ENCODE data around the gene HTR3D. TPM values are rescaled to one million over a fixed set of nuclear protein-coding genes. Genes with fewer than 3 reads are reported as not detected.

HTR3D gene
- total and polyA plus RNA-seq, 2 of the 13 experiments (the other 11 are each of a cell fraction or from before 2014, with no cell fraction given): not detected

GRCh38 chr3:184017672-184018423, 13.7 kb upstream of the HTR3D start, which contains the start of gene ABCC5:
Gene ABCC5 (minus strand): TSS chr3:184017884. CDS start chr3:184014392, 3,492 bp downstream.
- H3K36me3 ChIP-seq (replicated peaks in 1 of 2; ENCODE audit: control insufficient read depth in 1 of 2, insufficient read depth in 2 of 2, low read length in 2 of 2): no peaks in the 10 kb centered on the region; a peak in 1 of 5 replicates
- no TSS peak for BruUV-seq (replicated peaks)
- no peaks in the 10 kb centered on the region for H3K9me3 ChIP-seq (ENCODE audit: low read length)
- H3K79me2 ChIP-seq (ENCODE audit: insufficient read depth, low read length): no peaks in the 10 kb centered on the region
- peak within 1 kb of the TSS; percentile 30 for H3K27ac ChIP-seq (ENCODE audit: extremely low read length, insufficient read depth, low read length)
- in situ Hi-C loops (cut with HindIII; ENCODE audit: extremely low pct_ligation_motif_present, low pct_unique_long_range_greater_than_20kb) (loop anchor here (5.0 kb wide), 1 partner anchor 121 kb away; no protein-coding TSS in a partner anchor), intact Hi-C loops (cut with micrococcal nuclease; ENCODE audit: unreplicated experiment) (loop anchor here (1.0 to 10.0 kb wide), 4 partner anchors 29 to 227 kb away; partner anchors contain the start of genes ALG3 and EEF1AKMT4)
- H2AFZ ChIP-seq (ENCODE audit: low read length): peak within 1 kb of the TSS; percentile 91
- CTCF ChIA-PET (ENCODE audit: low intra/inter-chr PET ratio, low total read pairs): interaction anchor here (2.5 kb wide), 1 partner anchor 122 kb away, joined by 17 read pairs; no protein-coding TSS in a partner anchor
- peak within 1 kb of the TSS; percentile 54 for H3K9ac ChIP-seq (ENCODE audit: insufficient read depth, low read depth, low read length)
- peak; percentile 62 for FAIRE-seq
- 2% methylated on average over 11 of the region's 55 CpGs for WGBS (ENCODE audit: low lambda C conversion rate)
- POLR2A ChIA-PET: interaction anchor here (0.7 to 1.5 kb wide), 10 partner anchors 30 to 138 kb away, joined by 3 to 7 read pairs (median 4); partner anchors contain the start of gene EIF2B5
- H3K4me1 ChIP-seq (ENCODE audit: insufficient read depth, low read length): peaks cover 32% of the 10 kb centered on the region
- peak within 1 kb of the TSS; percentile 81 for H3K4me2 ChIP-seq (ENCODE audit: low read depth, low read length)
- peak; percentile 85 for DNase-seq (ENCODE audit: low spot score)
- H3K4me3 ChIP-seq (replicated peaks in 1 of 3; ENCODE audit: insufficient read depth in 1 of 3, low read depth in 2 of 3, low read length in 3 of 3): peak within 1 kb of the TSS; percentile 73 to 97 (median 79)
- ATAC-seq: peak; percentile 99
- H4K20me1 ChIP-seq (ENCODE audit: insufficient read depth, low read length): no peaks in the 10 kb centered on the region
- H3K27me3 ChIP-seq (ENCODE audit: control insufficient read depth in 1 of 2, insufficient read depth in 2 of 2, low read length in 2 of 2): no peaks in the 10 kb centered on the region
- 0 out of 2 replicates have a peak, but pooled peaks have one; percentile 26 for TF ChIP-seq ZNF792 (CRISPR knock-in tag; IDR thresholded peaks at IDR 0.05)
- TF ChIP-seq U2AF1 (optimal IDR thresholded peaks at IDR 0.05; ENCODE audit: low read depth, low read length): no peak
- no peak for TF ChIP-seq MZF1 (CRISPR knock-in tag; IDR thresholded peaks at IDR 0.05; ENCODE audit: borderline replicate concordance)
- TF ChIP-seq ZXDC (CRISPR knock-in tag; IDR thresholded peaks at IDR 0.05): no peak
- TF ChIP-seq, protein P1, sequence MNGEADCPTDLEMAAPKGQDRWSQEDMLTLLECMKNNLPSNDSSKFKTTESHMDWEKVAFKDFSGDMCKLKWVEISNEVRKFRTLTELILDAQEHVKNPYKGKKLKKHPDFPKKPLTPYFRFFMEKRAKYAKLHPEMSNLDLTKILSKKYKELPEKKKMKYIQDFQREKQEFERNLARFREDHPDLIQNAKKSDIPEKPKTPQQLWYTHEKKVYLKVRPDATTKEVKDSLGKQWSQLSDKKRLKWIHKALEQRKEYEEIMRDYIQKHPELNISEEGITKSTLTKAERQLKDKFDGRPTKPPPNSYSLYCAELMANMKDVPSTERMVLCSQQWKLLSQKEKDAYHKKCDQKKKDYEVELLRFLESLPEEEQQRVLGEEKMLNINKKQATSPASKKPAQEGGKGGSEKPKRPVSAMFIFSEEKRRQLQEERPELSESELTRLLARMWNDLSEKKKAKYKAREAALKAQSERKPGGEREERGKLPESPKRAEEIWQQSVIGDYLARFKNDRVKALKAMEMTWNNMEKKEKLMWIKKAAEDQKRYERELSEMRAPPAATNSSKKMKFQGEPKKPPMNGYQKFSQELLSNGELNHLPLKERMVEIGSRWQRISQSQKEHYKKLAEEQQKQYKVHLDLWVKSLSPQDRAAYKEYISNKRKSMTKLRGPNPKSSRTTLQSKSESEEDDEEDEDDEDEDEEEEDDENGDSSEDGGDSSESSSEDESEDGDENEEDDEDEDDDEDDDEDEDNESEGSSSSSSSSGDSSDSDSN (CRISPR knock-in tag; IDR thresholded peaks at IDR 0.05): peak; percentile 83
- TF ChIP-seq GATA4 (IDR thresholded peaks at IDR 0.05; ENCODE audit: borderline replicate concordance, low read depth): peak; percentile 50; the same call in 1 of the 2 replicates
- TF ChIP-seq SSRP1 (CRISPR knock-in tag; IDR thresholded peaks at IDR 0.05): no peak
- TF ChIP-seq KLF9 (CRISPR knock-in tag; IDR thresholded peaks at IDR 0.05; ENCODE audit: low read depth): no peak; the same call in 1 of the 2 replicates
- TF ChIP-seq SP2 (CRISPR knock-in tag; IDR thresholded peaks at IDR 0.05): peak; percentile 12; the same call in 1 of the 2 replicates
- TF ChIP-seq, protein P2, sequence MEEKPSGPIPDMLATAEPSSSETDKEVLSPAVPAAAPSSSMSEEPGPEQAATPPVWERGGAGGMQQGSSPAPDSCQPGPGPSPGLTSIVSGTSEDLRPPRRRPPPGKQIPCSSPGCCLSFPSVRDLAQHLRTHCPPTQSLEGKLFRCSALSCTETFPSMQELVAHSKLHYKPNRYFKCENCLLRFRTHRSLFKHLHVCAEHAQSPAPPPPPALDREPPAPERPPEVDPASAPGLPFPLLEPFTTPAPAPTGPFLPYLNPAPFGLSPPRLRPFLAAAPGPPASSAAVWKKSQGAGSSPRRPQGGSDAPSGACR (CRISPR knock-in tag; IDR thresholded peaks at IDR 0.05): peak; percentile 91; the same call in 1 of the 2 replicates
- no peak; the same call in 1 of the 2 replicates for TF ChIP-seq ZSCAN31 (CRISPR knock-in tag; IDR thresholded peaks at IDR 0.05; ENCODE audit: low read depth)
- TF ChIP-seq ZIK1 (CRISPR knock-in tag; IDR thresholded peaks at IDR 0.05; ENCODE audit: borderline replicate concordance, low read depth): 0 out of 2 replicates have a peak, but pooled peaks have one; percentile 46

All from HepG2 (cell line).